Ovary (tissue), 3 donors: ENCODE measurements around the gene BMF.

ENCODE experiments used
- EP300 ChIP-seq: sonication (generic); formaldehyde crosslinking; IDR thresholded peaks from one replicate; pipeline ENCODE4 v1.6.1; 2017; ENCODE audit warnings: antibody characterized with exemption
- TF ChIP-seq, protein P1 (sequence below), 3 donors: fragments of 450-650 bp in 2 of 3; fragments of 200-600 bp in 1 of 3; IDR thresholded peaks; one replicate each; pipeline versions ENCODE4 v1.5.1 to v1.8.0; 2016 to 2022; ENCODE audit warnings: antibody characterized with exemption in 3 of 3, mild to moderate bottlenecking in 1 of 3
- donor health status: DM: no; HTN: no; CAD: no.

DNA sequence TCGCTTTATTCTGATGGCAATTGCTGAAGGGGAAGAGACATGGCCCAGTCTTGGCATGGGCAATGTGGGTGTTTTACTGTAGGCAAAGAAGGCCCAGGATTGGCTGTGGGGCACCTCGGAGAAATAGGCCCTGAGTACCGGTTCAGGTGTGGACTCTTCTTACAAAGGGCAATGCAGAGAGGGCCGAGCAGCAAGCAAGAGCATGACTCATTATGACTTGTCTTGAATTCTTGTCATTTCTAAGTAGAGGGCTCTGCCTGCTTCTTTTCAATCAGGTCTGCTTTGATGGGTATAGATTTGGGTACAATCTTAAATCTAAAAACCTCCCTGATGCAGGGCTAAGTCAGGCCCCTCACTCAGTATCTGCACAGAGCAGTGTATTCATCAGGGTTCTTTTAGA, 37.4 kb upstream of the BMF start:
- TF ChIP-seq, protein P1, sequence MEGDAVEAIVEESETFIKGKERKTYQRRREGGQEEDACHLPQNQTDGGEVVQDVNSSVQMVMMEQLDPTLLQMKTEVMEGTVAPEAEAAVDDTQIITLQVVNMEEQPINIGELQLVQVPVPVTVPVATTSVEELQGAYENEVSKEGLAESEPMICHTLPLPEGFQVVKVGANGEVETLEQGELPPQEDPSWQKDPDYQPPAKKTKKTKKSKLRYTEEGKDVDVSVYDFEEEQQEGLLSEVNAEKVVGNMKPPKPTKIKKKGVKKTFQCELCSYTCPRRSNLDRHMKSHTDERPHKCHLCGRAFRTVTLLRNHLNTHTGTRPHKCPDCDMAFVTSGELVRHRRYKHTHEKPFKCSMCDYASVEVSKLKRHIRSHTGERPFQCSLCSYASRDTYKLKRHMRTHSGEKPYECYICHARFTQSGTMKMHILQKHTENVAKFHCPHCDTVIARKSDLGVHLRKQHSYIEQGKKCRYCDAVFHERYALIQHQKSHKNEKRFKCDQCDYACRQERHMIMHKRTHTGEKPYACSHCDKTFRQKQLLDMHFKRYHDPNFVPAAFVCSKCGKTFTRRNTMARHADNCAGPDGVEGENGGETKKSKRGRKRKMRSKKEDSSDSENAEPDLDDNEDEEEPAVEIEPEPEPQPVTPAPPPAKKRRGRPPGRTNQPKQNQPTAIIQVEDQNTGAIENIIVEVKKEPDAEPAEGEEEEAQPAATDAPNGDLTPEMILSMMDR (IDR thresholded peaks at IDR 0.05) = no peak
- TF ChIP-seq EP300 = no peak
